HepG2 (cell line): ENCODE measurements around the gene ATP8A2. TPM values are rescaled to one million over a fixed set of nuclear protein-coding genes. Genes with fewer than 3 reads are reported as not detected.

ENCODE experiments used
- ATAC-seq: fragments of 200-7000 bp; cut with Tn5 transposase; 3 replicates; pipeline ENCODE4 v1.9.1; 2020; ENCODE audit warnings: mild to moderate bottlenecking, moderate library complexity
- BruUV-seq: library from RNA; stranded (reverse); fragments of 400-500 nt; replicated peaks from 2 replicates; lab custom pipeline; 2021; lab: Mats Ljungman, UMichigan
- CTCF ChIA-PET: fragments of 300-600 bp; formaldehyde crosslinking; extraction: SDS; loops from one replicate; lab custom pipeline; 2021; ENCODE audit warnings: low total read pairs, inconsistent platforms, low intra/inter-chr PET ratio; lab: Yijun Ruan, JAX
- POLR2A ChIA-PET: fragments of 350-600 bp; sonication (Branson Sonifier 250); formaldehyde crosslinking; loops from one replicate; lab custom pipeline; 2020; ENCODE audit warnings: antibody characterized with exemption, inconsistent platforms; lab: Yijun Ruan, JAX
- DNase-seq: peaks from one replicate; pipeline ENCODE4 v3.0.0-alpha.2; 2015; ENCODE audit warnings: low spot score
- FAIRE-seq: peaks from 3 replicates; lab custom pipeline; 2011; peaks lifted over from hg19 to GRCh38; lab: Jason Lieb, UNC
- H2AFZ ChIP-seq: one replicate; pipeline ENCODE4 v1.6.1; 2011; ENCODE audit warnings: low read length, inconsistent platforms
- H3K27ac ChIP-seq: fragments of 300-600 bp; 3 replicates; pipeline ENCODE4 v1.8.0; 2011; ENCODE audit warnings: mixed run types, mild to moderate bottlenecking, mixed read lengths, low read length, inconsistent platforms; ENCODE audit not compliant: insufficient read depth; ENCODE audit errors: extremely low read length
- H3K27me3 ChIP-seq, 2 experiments: fragments of 200-600 bp in 1 of 2; 2 replicates in 1 of 2; 3 replicates in 1 of 2; pipeline versions ENCODE4 v1.6.0 to v1.8.0; 2011; ENCODE audit warnings: low read length in 2 of 2, mild to moderate bottlenecking in 2 of 2, moderate library complexity in 2 of 2, inconsistent platforms in 1 of 2; ENCODE audit not compliant: insufficient read depth in 2 of 2, control insufficient read depth in 1 of 2
- H3K36me3 ChIP-seq, 2 experiments: fragments of 200-600 bp in 1 of 2; replicated peaks in 1 of 2; 2 replicates in 1 of 2; 3 replicates in 1 of 2; pipeline versions ENCODE4 v1.5.1 to v1.8.0; 2011; ENCODE audit warnings: low read length in 2 of 2, inconsistent platforms in 1 of 2; ENCODE audit not compliant: insufficient read depth in 2 of 2, control insufficient read depth in 1 of 2
- H3K4me1 ChIP-seq: 2 replicates; pipeline ENCODE4 v1.5.1; 2012; ENCODE audit warnings: low read length, inconsistent platforms; ENCODE audit not compliant: insufficient read depth
- H3K4me2 ChIP-seq: 2 replicates; pipeline ENCODE4 v1.6.0; 2011; ENCODE audit warnings: low read depth, low read length, inconsistent platforms
- H3K4me3 ChIP-seq, 3 experiments: fragments of 200-600 bp in 1 of 3; sonication (generic), shearing (Covaris generic) in 1 of 3; replicated peaks in 1 of 3; 2 replicates each; pipeline ENCODE4 v1.5.1; 2011 to 2016; ENCODE audit warnings: low read length in 3 of 3, inconsistent platforms in 2 of 3, low read depth in 2 of 3, mild to moderate bottlenecking in 2 of 3, control low read depth in 1 of 3, mixed read lengths in 1 of 3; ENCODE audit not compliant: insufficient read depth in 1 of 3
- H3K79me2 ChIP-seq: one replicate; pipeline ENCODE4 v1.6.1; 2011; ENCODE audit warnings: low read length, inconsistent platforms; ENCODE audit not compliant: insufficient read depth
- H3K9ac ChIP-seq: 2 replicates; pipeline ENCODE4 v1.6.0; 2011; ENCODE audit warnings: mild to moderate bottlenecking, low read depth, low read length, inconsistent platforms; ENCODE audit not compliant: insufficient read depth
- H3K9me3 ChIP-seq: 2 replicates; pipeline ENCODE4 v1.5.1; 2012; ENCODE audit warnings: mild to moderate bottlenecking, low read length
- H4K20me1 ChIP-seq: 2 replicates; pipeline ENCODE4 v1.6.0; 2011; ENCODE audit warnings: inconsistent platforms, mild to moderate bottlenecking, low read length, moderate library complexity; ENCODE audit not compliant: insufficient read depth
- ARHGAP35 ChIP-seq: sonication (generic); formaldehyde crosslinking; IDR thresholded peaks from 2 replicates; pipeline ENCODE4 v1.9.0; 2022; ENCODE audit warnings: mild to moderate bottlenecking, inconsistent platforms, moderate library complexity, missing genetic modification reagents, borderline replicate concordance
- ATAD3A ChIP-seq: sonication (generic); formaldehyde crosslinking; IDR thresholded peaks from 2 replicates; pipeline ENCODE4 v1.4.0; 2020; ENCODE audit warnings: missing genetic modification reagents
- ATF7-NPFF ChIP-seq: sonication (generic); formaldehyde crosslinking; IDR thresholded peaks from 2 replicates; pipeline ENCODE4 v1.8.1; 2023; ENCODE audit warnings: mild to moderate bottlenecking, low read depth, missing genetic modification reagents, moderate library complexity
- CEBPG ChIP-seq: IDR thresholded peaks from 2 replicates; pipeline ENCODE4 v1.6.1; 2016
- CERS6 ChIP-seq: sonication (generic); formaldehyde crosslinking; IDR thresholded peaks from 2 replicates; pipeline ENCODE4 v1.5.0; 2020; ENCODE audit warnings: missing genetic modification reagents
- HOXA3 ChIP-seq: sonication (generic); formaldehyde crosslinking; IDR thresholded peaks from 2 replicates; pipeline ENCODE4 v1.5.0; 2020; ENCODE audit warnings: missing genetic modification reagents
- KAT2B ChIP-seq: fragments of 150-350 bp; IDR thresholded peaks from 2 replicates; pipeline ENCODE4 v1.6.1; 2014; ENCODE audit warnings: low read depth, low read length, borderline replicate concordance
- KLF6 ChIP-seq: IDR thresholded peaks from 2 replicates; pipeline ENCODE4 v1.8.0; 2016; ENCODE audit warnings: missing biosample characterization, missing genetic modification reagents
- MAF1 ChIP-seq: sonication (generic); formaldehyde crosslinking; IDR thresholded peaks from 2 replicates; pipeline ENCODE4 v1.5.0; 2020; ENCODE audit warnings: missing genetic modification reagents, borderline replicate concordance
- NFATC3 ChIP-seq: sonication (generic); formaldehyde crosslinking; IDR thresholded peaks from 2 replicates; pipeline ENCODE4 v1.5.1; 2020; ENCODE audit warnings: mild to moderate bottlenecking, missing genetic modification reagents
- NR1H2 ChIP-seq: sonication (generic); formaldehyde crosslinking; IDR thresholded peaks from 2 replicates; pipeline ENCODE4 v1.8.1; 2022; ENCODE audit warnings: low read depth, missing genetic modification reagents, borderline replicate concordance
- SRSF9 ChIP-seq: fragments of 200-400 bp; formaldehyde crosslinking; IDR thresholded peaks from 2 replicates; pipeline ENCODE4 v1.6.1; 2018; ENCODE audit warnings: borderline replicate concordance, mild to moderate bottlenecking, low read depth, low read length; ENCODE audit not compliant: insufficient read depth, poor library complexity, severe bottlenecking
- TEAD2 ChIP-seq: sonication (generic); formaldehyde crosslinking; IDR thresholded peaks from 2 replicates; pipeline ENCODE4 v1.9.0; 2021; ENCODE audit warnings: missing genetic modification reagents
- ZBTB38 ChIP-seq: sonication (generic); formaldehyde crosslinking; IDR thresholded peaks from 2 replicates; pipeline ENCODE4 v1.5.1; 2020; ENCODE audit warnings: mild to moderate bottlenecking, missing genetic modification reagents
- ZNF235 ChIP-seq: sonication (generic); formaldehyde crosslinking; IDR thresholded peaks from 2 replicates; pipeline ENCODE4 v1.8.1; 2023; ENCODE audit warnings: mild to moderate bottlenecking, missing genetic modification reagents, borderline replicate concordance
- ZNF44 ChIP-seq: sonication (generic); formaldehyde crosslinking; IDR thresholded peaks from 2 replicates; pipeline ENCODE4 v1.5.1; 2020; ENCODE audit warnings: mild to moderate bottlenecking, missing genetic modification reagents
- ZNF556 ChIP-seq: sonication (generic); formaldehyde crosslinking; IDR thresholded peaks from 2 replicates; pipeline ENCODE4 v1.4.0; 2020; ENCODE audit warnings: mild to moderate bottlenecking, missing genetic modification reagents, borderline replicate concordance
- ZNF703 ChIP-seq: sonication (generic); formaldehyde crosslinking; IDR thresholded peaks from 2 replicates; pipeline ENCODE4 v1.5.1; 2020; ENCODE audit warnings: missing genetic modification reagents, mild to moderate bottlenecking, moderate library complexity, borderline replicate concordance
- WGBS: methylation state at CpG from one replicate; pipeline ENCODE4 v1.1.6; 2017; ENCODE audit warnings: low lambda C conversion rate; 5-methylcytosine and 5-hydroxymethylcytosine counted together
- in situ Hi-C: cut with HindIII; loops from 2 replicates; pipeline ENCODE4 v1.10.0; 2017; ENCODE audit warnings: low pct_unique_long_range_greater_than_20kb; ENCODE audit not compliant: extremely low pct_ligation_motif_present
- intact Hi-C: fragments of 100-400 bp; cut with micrococcal nuclease; formaldehyde crosslinking; loops from one replicate; pipeline ENCODE4 v1.10.0; 2022; ENCODE audit not compliant: unreplicated experiment
- polyA plus RNA-seq, 8 experiments: library from polyadenylated mRNA; depleted of rRNA in 3 of 8; stranded (reverse) in 7 of 8; unstranded in 1 of 8; fragments of >200 nt; fragmentation: Illumina TruSeq in 4 of 8; extraction: Trizol in 4 of 8; gene quantifications; 2 replicates each; pipeline versions ENCODE4 v1.2.1 to v1.2.3, GENCODE V29; 2011 to 2016; ENCODE audit warnings: low read depth in 4 of 8, missing spikeins in 1 of 8, mixed read lengths in 1 of 8; ENCODE audit not compliant: insufficient read depth in 1 of 8
- total RNA-seq, 5 experiments: library from RNA; depleted of rRNA; stranded (reverse); fragments of >200 nt; fragmentation: Illumina TruSeq; extraction: Trizol; gene quantifications; 2 replicates each; pipeline ENCODE4 v1.2.3, GENCODE V29; 2016; ENCODE audit warnings: low read depth in 1 of 5
- TF ChIP-seq, protein P1 (sequence below): sonication (generic); formaldehyde crosslinking; IDR thresholded peaks from 2 replicates; pipeline ENCODE4 v1.4.0; 2020; ENCODE audit warnings: missing genetic modification reagents

Gene ATP8A2
- total and polyA plus RNA-seq, 2 of the 13 experiments (the other 11 are each of a cell fraction or from before 2014, with no cell fraction given) = 0.09 TPM; not detected in 1

GRCh38 chr13:25378528-25378927 lies 6.8 kb downstream of the ATP8A2 start:
- no peak overlapping the region for H3K4me2 ChIP-seq
- no peaks in the 10 kb centered on the region for H3K4me1 ChIP-seq
- in situ Hi-C loops (no loop called here), intact Hi-C loops (no loop called here)
- no peaks in the 10 kb centered on the region for H3K79me2 ChIP-seq
- BruUV-seq = no TSS peak
- CTCF ChIA-PET = no interaction called here
- DNase-seq = no peak
- no peaks in the 10 kb centered on the region for H4K20me1 ChIP-seq
- no peaks in the 10 kb centered on the region for H3K9me3 ChIP-seq
- POLR2A ChIA-PET = no interaction called here
- ATAC-seq = no peak
- H2AFZ ChIP-seq = no peak overlapping the region
- TF ChIP-seq HOXA3 (CRISPR knock-in tag) (no peak), ZNF44 (CRISPR knock-in tag) (no peak), ATF7-NPFF (CRISPR knock-in tag) (no peak), ATAD3A (CRISPR knock-in tag) (no peak), CERS6 (CRISPR knock-in tag) (no peak), ZNF556 (CRISPR knock-in tag) (no peak), CEBPG (CRISPR knock-in tag) (no peak), NFATC3 (CRISPR knock-in tag) (no peak), KLF6 (CRISPR knock-in tag) (no peak), ZNF235 (CRISPR knock-in tag) (no peak), ZNF703 (no peak), MAF1 (no peak), KAT2B (no peak), TEAD2 (CRISPR knock-in tag) (no peak), SRSF9 (no peak), ZBTB38 (CRISPR knock-in tag) (no peak), ARHGAP35 (no peak), NR1H2 (CRISPR knock-in tag) (no peak)
- TF ChIP-seq, protein P1, sequence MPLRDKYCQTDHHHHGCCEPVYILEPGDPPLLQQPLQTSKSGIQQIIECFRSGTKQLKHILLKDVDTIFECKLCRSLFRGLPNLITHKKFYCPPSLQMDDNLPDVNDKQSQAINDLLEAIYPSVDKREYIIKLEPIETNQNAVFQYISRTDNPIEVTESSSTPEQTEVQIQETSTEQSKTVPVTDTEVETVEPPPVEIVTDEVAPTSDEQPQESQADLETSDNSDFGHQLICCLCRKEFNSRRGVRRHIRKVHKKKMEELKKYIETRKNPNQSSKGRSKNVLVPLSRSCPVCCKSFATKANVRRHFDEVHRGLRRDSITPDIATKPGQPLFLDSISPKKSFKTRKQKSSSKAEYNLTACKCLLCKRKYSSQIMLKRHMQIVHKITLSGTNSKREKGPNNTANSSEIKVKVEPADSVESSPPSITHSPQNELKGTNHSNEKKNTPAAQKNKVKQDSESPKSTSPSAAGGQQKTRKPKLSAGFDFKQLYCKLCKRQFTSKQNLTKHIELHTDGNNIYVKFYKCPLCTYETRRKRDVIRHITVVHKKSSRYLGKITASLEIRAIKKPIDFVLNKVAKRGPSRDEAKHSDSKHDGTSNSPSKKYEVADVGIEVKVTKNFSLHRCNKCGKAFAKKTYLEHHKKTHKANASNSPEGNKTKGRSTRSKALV = no peak
- H3K36me3 ChIP-seq = no peaks in the 10 kb centered on the region
- no peak overlapping the region for H3K27ac ChIP-seq
- WGBS = 13% methylated on average over 5 of the region's 5 CpGs
- H3K9ac ChIP-seq = no peak overlapping the region
- peaks cover 0 to 17% of the 10 kb centered on the region in 2 experiments; a peak in 2 of 5 replicates for H3K27me3 ChIP-seq
- no peak for FAIRE-seq
- no peak overlapping the region for H3K4me3 ChIP-seq
